ENCODE data around the gene SLC22A4. TPM values are rescaled to one million over a fixed set of nuclear protein-coding genes. Genes with fewer than 3 reads are reported as not detected.

SLC22A4 gene
- polyA plus RNA-seq, 1 donor from 2014 or later: 2.0 TPM

DNA sequence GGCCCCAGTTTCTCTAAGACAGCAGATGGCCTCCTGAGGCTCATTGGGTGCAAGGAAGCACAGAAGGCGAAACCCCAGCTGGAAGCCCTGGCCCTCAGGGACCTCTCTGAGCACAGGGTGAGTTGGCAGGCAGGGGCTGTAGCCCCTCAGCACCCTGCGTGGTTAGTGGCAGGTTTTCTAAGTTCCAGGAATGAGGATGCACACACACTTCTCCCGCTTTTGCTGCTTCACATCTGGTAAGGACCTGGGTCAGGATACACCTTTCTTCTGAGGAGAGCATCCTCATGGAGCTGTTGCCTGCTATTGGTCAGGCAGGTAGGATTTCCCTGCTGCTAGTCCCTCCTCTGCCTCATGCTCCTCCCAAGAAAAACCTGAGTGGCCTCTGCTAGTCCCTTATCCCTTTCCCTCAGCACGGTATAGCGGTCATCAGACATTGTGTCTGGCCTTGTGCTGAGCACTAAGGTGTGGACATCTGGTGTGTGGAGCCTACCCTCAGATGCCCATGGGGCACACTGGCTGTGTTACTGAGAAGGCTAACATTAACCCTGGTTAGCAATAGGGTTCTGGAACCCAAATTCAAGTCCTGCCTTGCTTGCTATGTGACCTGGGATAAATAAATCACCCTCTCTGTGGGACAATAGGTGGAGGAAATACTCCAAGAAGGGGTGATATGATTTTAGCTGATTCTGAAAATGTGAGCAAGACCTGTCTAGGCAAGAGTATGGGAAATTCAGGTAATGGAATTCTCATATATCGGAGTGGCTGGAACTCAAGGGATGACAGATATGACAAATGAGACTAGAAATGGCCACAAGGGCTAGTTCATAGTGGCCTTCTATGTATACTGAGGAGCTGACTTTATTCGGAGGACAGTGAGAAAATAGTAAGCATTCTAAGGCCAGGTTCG is 1.6 kb downstream of the SLC22A4 start:
- Histone ChIP-seq H3K4me2 (ENCODE audit: low read length) (no peak overlapping the region), H3K79me2 (replicated peaks; ENCODE audit: insufficient read depth, low read length) (no peaks in the 10 kb centered on the region), H3K9me3 (ENCODE audit: low read length) (no peaks in the 10 kb centered on the region), H4K20me1 (ENCODE audit: insufficient read depth) (no peaks in the 10 kb centered on the region), H3K27me3 (ENCODE audit: insufficient read depth, low read depth, low read length) (peaks cover 20% of the 10 kb centered on the region), H3K9ac (ENCODE audit: low read length) (no peak overlapping the region), H3K27ac (ENCODE audit: low read length) (no peak overlapping the region), H3K9me2 (ENCODE audit: insufficient read depth, low read length) (no peaks in the 10 kb centered on the region), H3F3A (ENCODE audit: insufficient read depth, low read length, poor library complexity, severe bottlenecking) (no peaks in the 10 kb centered on the region), H3K36me3 (ENCODE audit: insufficient read depth, low read length) (no peaks in the 10 kb centered on the region), H2AFZ (ENCODE audit: low read depth, low read length) (no peak overlapping the region), H3K4me3 (ENCODE audit: low read length) (peak overlapping the region; percentile 86)
- TF ChIP-seq, protein P1, sequence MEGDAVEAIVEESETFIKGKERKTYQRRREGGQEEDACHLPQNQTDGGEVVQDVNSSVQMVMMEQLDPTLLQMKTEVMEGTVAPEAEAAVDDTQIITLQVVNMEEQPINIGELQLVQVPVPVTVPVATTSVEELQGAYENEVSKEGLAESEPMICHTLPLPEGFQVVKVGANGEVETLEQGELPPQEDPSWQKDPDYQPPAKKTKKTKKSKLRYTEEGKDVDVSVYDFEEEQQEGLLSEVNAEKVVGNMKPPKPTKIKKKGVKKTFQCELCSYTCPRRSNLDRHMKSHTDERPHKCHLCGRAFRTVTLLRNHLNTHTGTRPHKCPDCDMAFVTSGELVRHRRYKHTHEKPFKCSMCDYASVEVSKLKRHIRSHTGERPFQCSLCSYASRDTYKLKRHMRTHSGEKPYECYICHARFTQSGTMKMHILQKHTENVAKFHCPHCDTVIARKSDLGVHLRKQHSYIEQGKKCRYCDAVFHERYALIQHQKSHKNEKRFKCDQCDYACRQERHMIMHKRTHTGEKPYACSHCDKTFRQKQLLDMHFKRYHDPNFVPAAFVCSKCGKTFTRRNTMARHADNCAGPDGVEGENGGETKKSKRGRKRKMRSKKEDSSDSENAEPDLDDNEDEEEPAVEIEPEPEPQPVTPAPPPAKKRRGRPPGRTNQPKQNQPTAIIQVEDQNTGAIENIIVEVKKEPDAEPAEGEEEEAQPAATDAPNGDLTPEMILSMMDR (IDR thresholded peaks at IDR 0.05; ENCODE audit: poor library complexity, severe bottlenecking): no peak
- TF ChIP-seq TAF1 (IDR thresholded peaks at IDR 0.05; ENCODE audit: low read depth) (no peak), POLR2AphosphoS5 (IDR thresholded peaks at IDR 0.05) (no peak), SMC3 (conservative IDR thresholded peaks at IDR 0.05; ENCODE audit: poor library complexity) (no peak), RAD21 (conservative IDR thresholded peaks at IDR 0.05) (no peak), EZH2 (IDR thresholded peaks at IDR 0.05; ENCODE audit: borderline replicate concordance, insufficient read depth, low read length, poor library complexity, severe bottlenecking) (no peak), EP300 (conservative IDR thresholded peaks at IDR 0.05; ENCODE audit: poor library complexity, severe bottlenecking) (no peak), MXI1 (conservative IDR thresholded peaks at IDR 0.05; ENCODE audit: poor library complexity, severe bottlenecking) (no peak)
- TF ChIP-seq, protein P2, sequence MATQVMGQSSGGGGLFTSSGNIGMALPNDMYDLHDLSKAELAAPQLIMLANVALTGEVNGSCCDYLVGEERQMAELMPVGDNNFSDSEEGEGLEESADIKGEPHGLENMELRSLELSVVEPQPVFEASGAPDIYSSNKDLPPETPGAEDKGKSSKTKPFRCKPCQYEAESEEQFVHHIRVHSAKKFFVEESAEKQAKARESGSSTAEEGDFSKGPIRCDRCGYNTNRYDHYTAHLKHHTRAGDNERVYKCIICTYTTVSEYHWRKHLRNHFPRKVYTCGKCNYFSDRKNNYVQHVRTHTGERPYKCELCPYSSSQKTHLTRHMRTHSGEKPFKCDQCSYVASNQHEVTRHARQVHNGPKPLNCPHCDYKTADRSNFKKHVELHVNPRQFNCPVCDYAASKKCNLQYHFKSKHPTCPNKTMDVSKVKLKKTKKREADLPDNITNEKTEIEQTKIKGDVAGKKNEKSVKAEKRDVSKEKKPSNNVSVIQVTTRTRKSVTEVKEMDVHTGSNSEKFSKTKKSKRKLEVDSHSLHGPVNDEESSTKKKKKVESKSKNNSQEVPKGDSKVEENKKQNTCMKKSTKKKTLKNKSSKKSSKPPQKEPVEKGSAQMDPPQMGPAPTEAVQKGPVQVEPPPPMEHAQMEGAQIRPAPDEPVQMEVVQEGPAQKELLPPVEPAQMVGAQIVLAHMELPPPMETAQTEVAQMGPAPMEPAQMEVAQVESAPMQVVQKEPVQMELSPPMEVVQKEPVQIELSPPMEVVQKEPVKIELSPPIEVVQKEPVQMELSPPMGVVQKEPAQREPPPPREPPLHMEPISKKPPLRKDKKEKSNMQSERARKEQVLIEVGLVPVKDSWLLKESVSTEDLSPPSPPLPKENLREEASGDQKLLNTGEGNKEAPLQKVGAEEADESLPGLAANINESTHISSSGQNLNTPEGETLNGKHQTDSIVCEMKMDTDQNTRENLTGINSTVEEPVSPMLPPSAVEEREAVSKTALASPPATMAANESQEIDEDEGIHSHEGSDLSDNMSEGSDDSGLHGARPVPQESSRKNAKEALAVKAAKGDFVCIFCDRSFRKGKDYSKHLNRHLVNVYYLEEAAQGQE (IDR thresholded peaks at IDR 0.05; ENCODE audit: borderline replicate concordance): no peak

DNA sequence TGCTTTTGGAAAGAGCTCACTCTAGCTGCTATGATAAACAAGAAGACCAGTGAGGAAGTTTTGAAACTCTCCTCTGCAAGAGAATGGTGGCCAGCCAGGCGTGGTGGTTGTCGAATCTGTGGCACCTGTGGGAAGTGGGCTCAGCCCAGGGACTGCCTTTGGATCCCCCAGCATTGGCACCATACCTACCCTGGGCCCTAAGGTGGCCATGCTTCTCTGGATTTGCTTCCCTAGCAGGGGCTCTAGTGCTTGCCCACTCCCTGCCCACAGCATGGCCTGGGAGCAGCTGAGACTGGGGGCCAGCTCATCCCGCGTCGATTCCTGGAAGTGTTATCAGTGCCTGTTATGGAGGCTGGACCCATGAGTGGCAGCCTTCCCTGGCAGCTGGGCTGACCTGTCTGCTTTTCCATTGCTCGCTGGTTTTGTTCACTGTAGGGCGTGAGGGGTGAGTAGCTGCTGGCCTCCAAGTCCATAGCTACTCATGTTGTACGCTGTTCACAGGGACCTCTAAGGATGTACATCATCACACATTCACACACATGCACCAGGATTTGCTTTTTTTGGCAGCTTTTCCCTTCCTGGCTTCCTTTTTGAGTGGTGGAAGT is 2.3 kb downstream of the SLC22A4 start:
- H3K9ac ChIP-seq (ENCODE audit: low read length): no peak overlapping the region
- H3K79me2 ChIP-seq (replicated peaks; ENCODE audit: insufficient read depth, low read length): no peaks in the 10 kb centered on the region
- H3K36me3 ChIP-seq (ENCODE audit: insufficient read depth, low read length): no peaks in the 10 kb centered on the region
- H4K20me1 ChIP-seq (ENCODE audit: insufficient read depth): no peaks in the 10 kb centered on the region
- no peak overlapping the region for H3K4me2 ChIP-seq (ENCODE audit: low read length)
- no peak overlapping the region for H2AFZ ChIP-seq (ENCODE audit: low read depth, low read length)
- no peaks in the 10 kb centered on the region for H3F3A ChIP-seq (ENCODE audit: insufficient read depth, low read length, poor library complexity, severe bottlenecking)
- no peak overlapping the region for H3K4me3 ChIP-seq (ENCODE audit: low read length)
- no peak overlapping the region for H3K27ac ChIP-seq (ENCODE audit: low read length)
- H3K9me2 ChIP-seq (ENCODE audit: insufficient read depth, low read length): no peaks in the 10 kb centered on the region
- H3K27me3 ChIP-seq (ENCODE audit: insufficient read depth, low read depth, low read length): peaks cover 20% of the 10 kb centered on the region
- TF ChIP-seq POLR2AphosphoS5 (IDR thresholded peaks at IDR 0.05) (no peak), EP300 (conservative IDR thresholded peaks at IDR 0.05; ENCODE audit: poor library complexity, severe bottlenecking) (no peak), SMC3 (conservative IDR thresholded peaks at IDR 0.05; ENCODE audit: poor library complexity) (no peak)
- TF ChIP-seq, protein P2 (IDR thresholded peaks at IDR 0.05; ENCODE audit: borderline replicate concordance): no peak
- H3K9me3 ChIP-seq (ENCODE audit: low read length): no peaks in the 10 kb centered on the region
